ENCODE measurements around the gene MYO5C. TPM values are rescaled to one million over a fixed set of nuclear protein-coding genes. Genes with fewer than 3 reads are reported as not detected.

The MYO5C gene
- total RNA-seq, 1 donor from 2014 or later, result 10.3 TPM

- no peak overlapping the region for H3K27ac ChIP-seq
- no peaks in the 10 kb centered on the region for H3K36me3 ChIP-seq
- no peak overlapping the region for H3K4me3 ChIP-seq
- H3K9me3 ChIP-seq, result no peaks in the 10 kb centered on the region
- DNase-seq (ENCODE audit: extremely low spot score in 2 of 2), result no peak
- H3K4me1 ChIP-seq, result no peaks in the 10 kb centered on the region
- TF ChIP-seq CTCF (IDR thresholded peaks at IDR 0.05) (no peak), POLR2A (IDR thresholded peaks at IDR 0.05) (no peak), POLR2AphosphoS5 (IDR thresholded peaks at IDR 0.05; ENCODE audit: insufficient read depth in 1 of 2, low read depth in 1 of 2) (no peak)
- H3K27me3 ChIP-seq, result no peaks in the 10 kb centered on the region
- intact Hi-C loops (cut with DNase I), result no loop called here
Measured at GRCh38 chr15:52230073-52230472, 65.5 kb downstream of the MYO5C start.

GRCh38 chr15:52228921-52229320 is 66.7 kb downstream of the MYO5C start:
- Histone ChIP-seq H3K27ac (no peak overlapping the region), H3K36me3 (no peaks in the 10 kb centered on the region), H3K9me3 (no peaks in the 10 kb centered on the region), H3K27me3 (no peaks in the 10 kb centered on the region), H3K4me3 (no peak overlapping the region), H3K4me1 (no peaks in the 10 kb centered on the region)
- TF ChIP-seq CTCF (IDR thresholded peaks at IDR 0.05) (no peak), POLR2AphosphoS5 (IDR thresholded peaks at IDR 0.05; ENCODE audit: insufficient read depth in 1 of 2, low read depth in 1 of 2) (no peak), POLR2A (IDR thresholded peaks at IDR 0.05) (no peak)
- intact Hi-C loops (cut with DNase I), result no loop called here
- DNase-seq (ENCODE audit: extremely low spot score in 2 of 2), result no peak

- intact Hi-C loops (cut with DNase I), result no loop called here
- TF ChIP-seq CTCF (IDR thresholded peaks at IDR 0.05) (peak; percentile 54 to 69 (median 67)), POLR2A (IDR thresholded peaks at IDR 0.05) (no peak), POLR2AphosphoS5 (IDR thresholded peaks at IDR 0.05; ENCODE audit: insufficient read depth in 1 of 2, low read depth in 1 of 2) (no peak)
- H3K9me3 ChIP-seq, result no peaks in the 10 kb centered on the region
- DNase-seq (ENCODE audit: extremely low spot score in 2 of 2), result no peak
- H3K4me3 ChIP-seq, result no peak overlapping the region
- H3K27me3 ChIP-seq, result no peaks in the 10 kb centered on the region
- no peaks in the 10 kb centered on the region for H3K36me3 ChIP-seq
- no peaks in the 10 kb centered on the region for H3K4me1 ChIP-seq
- H3K27ac ChIP-seq, result no peak overlapping the region
Measured at GRCh38 chr15:52227456-52227855, 68.1 kb downstream of the MYO5C start.

GRCh38 chr15:52225230-52225629 is 70.4 kb downstream of the MYO5C start:
- DNase-seq (ENCODE audit: extremely low spot score in 2 of 2), result peak in 1 of 2 donors; percentile 0
- H3K27ac ChIP-seq, result no peak overlapping the region
- no peaks in the 10 kb centered on the region for H3K4me1 ChIP-seq
- no peaks in the 10 kb centered on the region for H3K27me3 ChIP-seq
- H3K36me3 ChIP-seq, result no peaks in the 10 kb centered on the region
- no peak overlapping the region for H3K4me3 ChIP-seq
- TF ChIP-seq POLR2AphosphoS5 (IDR thresholded peaks at IDR 0.05; ENCODE audit: insufficient read depth in 1 of 2, low read depth in 1 of 2), result no peak
- TF ChIP-seq POLR2A (IDR thresholded peaks at IDR 0.05), result no peak
- TF ChIP-seq CTCF (IDR thresholded peaks at IDR 0.05), result no peak
- intact Hi-C loops (cut with DNase I), result no loop called here
- no peaks in the 10 kb centered on the region for H3K9me3 ChIP-seq

GRCh38 chr15:52224211-52224610 is 71.4 kb downstream of the MYO5C start:
- DNase-seq (ENCODE audit: extremely low spot score in 2 of 2), result peak in 1 of 2 donors; percentile 6
- TF ChIP-seq POLR2AphosphoS5 (IDR thresholded peaks at IDR 0.05; ENCODE audit: insufficient read depth in 1 of 2, low read depth in 1 of 2) (no peak), POLR2A (IDR thresholded peaks at IDR 0.05) (no peak), CTCF (IDR thresholded peaks at IDR 0.05) (no peak)
- H3K27me3 ChIP-seq, result no peaks in the 10 kb centered on the region
- no peaks in the 10 kb centered on the region for H3K9me3 ChIP-seq
- intact Hi-C loops (cut with DNase I), result no loop called here
- no peaks in the 10 kb centered on the region for H3K36me3 ChIP-seq
- H3K27ac ChIP-seq, result no peak overlapping the region
- H3K4me1 ChIP-seq, result no peaks in the 10 kb centered on the region
- no peak overlapping the region for H3K4me3 ChIP-seq

All from vagina (tissue), 2 donors.